Stimulated activated CD4-positive, alpha-beta T cell treated with anti-CD3 and anti-CD28 coated beads, Interleukin-4, amount 100 ng/mL, for 4 hours (primary cell): ENCODE data around the gene CFLAR.
"Not testable (repeated sequence)": the region's sequence is repeated elsewhere in the genome, so short reads cannot be mapped to it uniquely, and the experiment has no call there.

Experiments
- DNase-seq, 2 experiments: peaks; one replicate each; pipeline ENCODE4 v3.0.0-alpha.2; 2020

Gene CFLAR

GRCh38 chr2:201118961-201119854 is 3.2 kb downstream of the CFLAR start:
- DNase-seq: no peak

DNA sequence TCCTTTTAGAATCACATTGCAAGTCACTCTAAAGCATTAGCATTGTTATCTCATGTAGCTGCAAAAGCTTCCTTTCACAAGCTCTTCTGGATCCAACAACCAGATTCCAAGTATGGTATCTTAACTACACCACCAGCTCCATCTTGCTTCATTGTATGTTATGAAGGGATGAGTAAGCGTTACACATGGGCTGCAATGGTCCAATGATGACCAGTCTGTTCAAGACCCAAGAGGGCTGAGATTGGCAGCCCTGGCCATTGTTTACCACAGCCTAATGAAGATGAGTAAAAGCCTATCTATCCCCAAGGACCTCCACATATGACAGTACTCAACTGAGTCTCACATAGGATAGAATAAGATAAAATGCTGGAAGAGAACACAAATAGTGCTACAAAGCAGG is 6.3 kb downstream of the CFLAR start:
- DNase-seq: no peak

GRCh38 chr2:201126308-201127151 is 10.6 kb downstream of the CFLAR start:
- DNase-seq: peak in 1 of 2 experiments; percentile 53

DNA sequence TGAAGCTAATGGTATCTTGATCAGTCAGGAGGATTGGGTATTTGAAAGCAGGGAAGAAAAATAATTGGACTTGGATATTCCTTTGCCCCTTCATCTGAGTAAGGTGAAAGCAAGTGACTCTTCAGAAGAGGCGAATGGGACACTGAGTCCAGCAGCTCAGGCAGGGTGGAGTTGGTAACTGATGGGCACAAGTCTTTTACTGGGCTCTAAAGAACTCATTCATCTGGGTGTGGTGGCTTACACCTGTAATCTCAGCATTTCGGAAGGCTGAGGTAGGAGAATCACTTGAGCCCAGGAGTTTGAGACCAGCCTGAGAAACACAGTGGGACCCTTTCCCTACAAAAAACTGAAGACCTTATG is 11.2 kb downstream of the CFLAR start:
- no peak for DNase-seq

DNA sequence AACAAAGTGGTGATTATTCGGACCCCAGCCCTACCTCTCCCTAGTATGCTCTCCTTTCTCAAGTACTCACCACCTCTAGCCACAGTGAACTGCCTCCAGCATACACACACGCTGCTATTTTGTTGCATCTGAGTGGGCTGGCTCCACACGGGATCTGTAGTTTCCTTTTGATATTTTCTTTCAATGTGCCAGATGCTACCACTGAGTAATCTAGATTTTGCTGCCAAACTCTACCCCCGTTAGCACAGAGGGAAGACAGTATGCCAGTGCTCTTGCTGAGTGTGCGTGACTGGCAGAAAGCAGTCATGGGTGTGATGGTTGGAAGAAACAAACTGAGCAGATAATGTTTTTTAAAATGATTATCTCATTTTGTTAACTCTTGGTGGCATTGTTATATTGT is 11.6 kb downstream of the CFLAR start:
- peak; percentile 27 to 64 for DNase-seq

DNA sequence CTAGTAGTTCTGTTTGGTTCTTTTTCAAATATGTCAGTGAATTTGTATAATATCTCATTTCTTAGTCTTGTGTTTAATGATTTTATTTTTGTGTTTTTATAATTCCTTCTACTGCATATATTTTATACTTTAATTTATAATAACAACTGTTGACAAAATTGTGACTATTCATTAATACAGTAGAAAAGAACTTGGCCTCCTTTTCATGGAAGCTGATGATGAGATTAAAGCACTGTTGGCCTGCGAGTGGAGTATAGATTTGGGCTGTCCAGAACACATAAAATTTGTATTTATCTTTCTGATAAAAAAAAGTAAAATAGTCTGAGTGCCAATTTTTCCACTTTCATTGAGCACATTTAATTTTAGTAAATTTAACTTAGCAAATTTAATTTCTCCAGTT is 12.1 kb downstream of the CFLAR start:
- DNase-seq: no peak

DNA sequence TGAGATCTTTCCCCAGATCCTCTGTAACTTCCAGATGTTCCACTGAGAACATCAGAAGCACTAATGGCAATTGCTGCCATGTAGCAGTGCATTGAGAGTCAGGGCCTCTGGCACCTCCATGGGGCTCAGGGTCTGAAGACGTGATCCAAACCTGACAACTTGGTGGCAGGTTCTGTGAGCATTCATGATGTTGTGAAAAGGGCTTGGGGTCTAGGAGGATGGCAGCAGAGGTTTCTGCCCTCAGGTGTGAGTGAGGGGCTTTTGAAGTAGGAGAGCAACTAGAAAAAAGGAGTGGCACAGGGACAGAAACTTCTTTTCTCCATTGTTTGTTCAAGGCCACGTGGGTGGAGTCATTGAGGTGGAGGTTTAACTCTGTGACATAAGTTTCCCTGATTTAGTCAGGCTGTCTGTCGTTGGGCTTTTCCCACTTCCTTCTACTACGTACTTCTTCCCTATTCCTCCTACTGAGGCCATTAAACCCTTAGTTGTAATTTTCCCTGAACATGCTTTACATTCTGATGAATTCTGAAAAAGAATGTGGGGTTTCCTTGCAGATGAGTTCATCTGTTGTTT is 13.1 kb downstream of the CFLAR start:
- peak; percentile 18 to 62 for DNase-seq

DNA sequence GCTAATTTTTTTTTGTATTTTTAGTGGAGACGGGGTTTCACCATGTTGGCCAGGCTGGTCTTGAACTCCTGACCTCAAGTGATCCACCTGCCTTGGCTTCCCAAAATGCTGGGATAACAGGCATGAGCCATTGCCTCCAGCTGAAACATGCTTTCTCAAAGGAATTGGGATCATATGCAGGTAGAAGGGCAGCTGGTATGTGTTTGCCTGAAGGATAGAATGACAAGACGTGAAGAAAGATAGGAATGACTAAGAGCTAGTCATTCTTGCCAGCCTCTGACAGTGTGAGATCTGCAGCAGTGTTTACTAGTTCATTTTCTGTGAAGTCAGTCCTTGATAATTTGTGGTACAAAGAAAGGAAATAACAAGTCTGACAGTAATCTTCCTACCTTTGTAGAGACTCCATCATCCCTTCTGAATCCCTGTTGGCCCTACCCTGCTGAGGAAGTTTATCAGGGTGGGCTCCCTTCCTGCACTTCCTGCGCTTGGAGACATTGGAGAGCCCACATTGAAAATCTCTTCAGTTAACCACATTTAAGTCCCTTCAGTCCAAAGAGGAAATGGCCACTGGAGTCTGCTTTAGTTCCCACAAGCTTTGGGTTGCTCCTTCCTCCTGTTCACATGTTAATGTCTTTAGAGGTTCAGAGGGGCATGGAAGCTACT is 14.7 kb downstream of the CFLAR start:
- DNase-seq: peak in 1 of 2 experiments; percentile 47

- DNase-seq: no peak
Observed at GRCh38 chr2:201132518-201132917, 16.6 kb downstream of the CFLAR start.

DNA sequence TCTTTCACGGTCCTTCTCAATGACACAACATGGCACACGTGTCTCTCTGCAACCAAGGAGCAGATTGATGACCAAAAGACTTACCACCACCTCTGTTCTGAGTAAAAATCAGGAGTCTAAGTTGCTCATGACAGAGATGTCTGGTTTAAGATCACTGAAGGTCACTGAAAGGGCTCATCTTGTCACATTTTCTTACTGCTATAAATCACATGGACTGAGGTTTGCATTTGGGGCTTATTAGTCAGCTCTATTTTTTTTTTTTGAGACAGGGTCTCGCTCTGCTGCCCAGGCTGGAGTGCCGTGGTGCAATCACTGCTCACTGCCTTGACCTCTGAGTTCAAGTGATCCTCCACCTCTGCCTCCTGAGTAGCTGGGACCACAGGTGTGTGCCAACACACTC is 19.4 kb downstream of the CFLAR start:
- DNase-seq: no peak

- DNase-seq: no peak
Observed at GRCh38 chr2:201136889-201137321, 20.9 kb downstream of the CFLAR start.

GRCh38 chr2:201137505-201138400 is 21.8 kb downstream of the CFLAR start:
- no peak for DNase-seq

- no peak for DNase-seq
Observed at GRCh38 chr2:201138401-201138970, 22.5 kb downstream of the CFLAR start.

GRCh38 chr2:201138986-201139781 is 23.2 kb downstream of the CFLAR start:
- DNase-seq: not testable (repeated sequence)

DNA sequence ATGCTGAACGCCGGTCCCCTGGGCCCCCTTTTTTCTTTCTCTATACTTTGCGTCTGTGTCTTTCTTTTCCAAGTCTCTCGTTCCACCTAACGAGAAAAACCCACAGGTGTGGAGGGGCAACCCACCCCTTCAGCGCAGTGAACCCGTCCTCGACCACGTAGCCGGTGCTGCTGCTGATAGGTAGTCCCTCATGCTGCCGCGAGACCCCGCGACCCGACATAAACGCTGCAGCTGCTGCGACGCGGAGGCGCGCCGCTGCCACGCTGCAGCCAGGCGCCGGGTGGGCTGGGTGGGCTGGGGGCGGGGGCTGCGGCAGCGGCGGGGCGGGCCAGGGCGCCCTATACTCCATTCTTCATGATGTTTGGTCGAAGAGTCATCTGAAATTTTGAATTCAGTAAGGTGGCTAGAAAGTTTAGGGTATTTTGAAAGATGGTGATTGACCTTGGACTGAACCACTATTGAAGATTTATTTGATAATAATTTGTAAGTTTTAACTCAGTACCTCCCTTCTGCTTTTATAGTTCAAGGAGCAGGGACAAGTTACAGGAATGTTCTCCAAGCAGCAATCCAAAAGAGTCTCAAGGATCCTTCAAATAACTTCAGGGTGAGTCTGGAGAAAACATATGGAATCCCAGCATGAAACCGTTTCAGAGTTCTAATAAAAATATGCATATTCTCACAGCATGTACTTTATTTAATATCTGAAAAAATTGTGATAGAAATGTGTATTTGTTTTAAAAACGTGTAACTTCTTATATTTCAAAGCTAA is 24.1 kb downstream of the CFLAR start:
- no peak for DNase-seq

DNA sequence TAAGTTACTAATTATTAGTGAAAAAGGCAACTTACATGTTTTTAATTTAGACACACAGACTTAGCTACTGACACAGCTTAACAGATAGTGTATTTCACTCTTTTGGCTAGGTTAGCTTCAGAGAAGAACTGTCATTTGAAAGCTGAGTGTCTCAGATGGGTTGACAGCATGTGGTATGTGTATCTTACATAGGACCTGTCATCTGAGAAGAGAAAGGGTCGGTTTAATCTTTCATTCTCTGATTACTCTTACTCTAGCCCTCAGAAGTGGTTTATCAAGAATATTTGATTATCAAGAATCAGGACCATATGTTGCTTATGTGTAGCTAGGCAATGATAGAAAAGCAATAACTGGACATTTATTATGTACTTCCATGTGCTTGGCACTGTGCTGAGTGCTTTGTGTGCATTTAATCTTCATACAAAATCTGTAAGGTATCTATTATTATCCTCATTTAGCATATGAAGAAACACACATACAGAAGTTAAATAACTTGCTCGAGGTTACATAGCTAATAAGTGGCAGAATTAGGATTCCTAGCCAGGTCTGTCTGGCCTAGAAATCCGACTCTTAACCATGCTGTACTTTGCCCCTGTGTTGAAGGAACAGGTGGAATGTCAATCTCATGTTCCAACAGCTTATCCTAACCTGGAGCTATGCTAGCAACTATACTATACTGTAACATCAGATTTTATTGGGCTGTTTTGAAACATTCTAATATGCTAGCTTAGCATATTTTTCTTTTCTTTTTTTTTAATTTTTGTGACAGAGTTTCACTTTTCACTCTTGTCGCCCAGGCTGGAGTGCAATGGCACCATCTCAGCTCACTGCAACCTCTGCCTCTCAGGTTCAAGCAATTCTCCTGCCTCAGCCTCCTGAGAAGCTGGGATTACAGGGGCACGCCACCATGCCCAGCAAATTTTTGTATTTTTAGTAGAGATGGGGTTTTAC is 28.4 kb downstream of the CFLAR start:
- no peak for DNase-seq

GRCh38 chr2:201148434-201148990 is 32.5 kb downstream of the CFLAR start:
- no peak for DNase-seq
